GM21367 (cell line): ENCODE measurements around the gene ZNF486.
"Not testable (repeated sequence)": the region's sequence is repeated elsewhere in the genome, so short reads cannot be mapped to it uniquely, and the experiment has no call there.

Experiments
- ATAC-seq: cut with Tn5 transposase; IDR thresholded peaks from one replicate; pipeline ENCODE4 v1.9.1; 2021; ENCODE audit not compliant: unreplicated experiment

The ZNF486 gene

DNA sequence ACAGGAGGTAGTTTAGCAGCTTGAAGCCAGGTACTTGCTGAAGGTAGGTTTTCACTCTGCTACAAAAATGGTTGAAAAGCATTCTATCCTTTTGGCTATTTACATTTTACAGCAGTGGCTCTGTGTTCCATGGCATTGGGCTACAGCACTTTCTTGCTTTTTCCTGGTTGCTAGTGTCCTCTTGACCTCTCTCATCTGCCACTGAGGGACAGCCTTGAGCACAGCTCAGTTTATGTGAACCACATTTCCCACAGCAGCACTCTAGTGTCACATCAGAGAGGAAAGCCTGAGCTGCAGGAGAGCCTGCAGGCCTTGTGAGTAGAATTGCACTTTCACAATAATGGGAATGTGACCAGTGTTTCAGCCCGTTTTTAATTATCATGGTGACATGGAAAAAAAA is 54.6 kb downstream of the ZNF486 start:
- not testable (repeated sequence) for ATAC-seq

DNA sequence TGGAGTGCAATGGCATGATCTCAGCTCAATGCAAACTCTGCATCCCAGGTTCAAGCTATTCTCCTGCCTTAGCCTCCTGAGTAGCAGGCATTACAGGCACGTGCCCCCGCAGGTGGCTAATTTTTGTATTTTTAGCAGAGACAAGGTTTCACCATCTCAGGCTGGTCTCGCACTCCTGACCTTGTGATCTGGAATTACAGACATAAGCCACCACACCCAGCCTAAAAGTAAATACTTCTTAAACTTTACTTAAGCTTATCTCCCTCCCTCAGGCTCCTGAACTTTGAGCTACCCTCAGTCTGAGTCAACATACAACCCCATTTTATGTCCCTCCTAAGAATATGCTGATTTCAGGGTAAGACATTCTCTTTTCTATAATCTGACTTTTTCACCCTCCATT is 66.1 kb downstream of the ZNF486 start:
- no peak for ATAC-seq

GRCh38 chr19:20235156-20235555 is 68.1 kb downstream of the ZNF486 start:
- no peak for ATAC-seq

DNA sequence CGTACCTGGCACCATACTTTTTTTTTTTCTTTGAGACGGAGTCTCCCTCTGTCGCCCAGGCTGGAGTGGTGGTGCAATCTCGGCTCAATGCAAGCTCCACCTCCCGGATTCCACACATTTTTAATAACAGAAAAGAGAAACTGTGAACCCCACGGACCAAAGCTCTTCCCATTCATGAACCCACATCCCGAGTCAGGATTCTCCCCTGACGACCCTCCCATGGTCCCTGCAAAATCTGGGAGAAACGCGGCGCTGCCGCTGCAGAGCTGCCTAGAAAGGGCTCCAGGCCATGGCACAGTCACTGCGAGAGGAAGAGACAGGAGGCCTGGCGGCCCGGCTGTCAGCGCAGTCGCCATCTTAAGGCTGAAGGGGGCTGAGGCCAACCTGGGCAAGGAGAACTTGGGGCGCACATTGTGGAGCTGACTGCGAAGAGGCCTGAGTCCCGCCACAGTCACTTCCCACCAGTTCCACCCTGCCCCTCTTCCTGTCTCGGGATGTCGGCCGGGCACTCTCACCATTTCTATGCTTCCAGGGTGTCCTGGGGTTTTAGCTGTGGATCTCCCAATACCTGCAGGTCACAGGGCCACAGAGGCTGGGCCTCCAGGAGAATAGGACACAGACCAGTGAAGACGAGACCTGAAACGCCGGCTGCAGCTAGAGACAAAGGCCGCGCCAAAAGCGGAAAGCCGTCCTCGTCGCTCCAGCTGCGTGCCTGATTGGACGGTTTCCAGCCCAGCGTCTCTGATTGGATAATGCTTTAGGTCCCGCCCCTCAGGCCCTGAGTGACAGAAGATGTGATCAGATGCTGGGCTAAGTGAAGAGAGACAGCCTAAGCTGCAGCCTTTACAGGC is 71.0 kb downstream of the ZNF486 start:
- ATAC-seq, result peak; percentile 82

- ATAC-seq, result no peak
Measured at GRCh38 chr19:20243629-20244028, 76.6 kb downstream of the ZNF486 start.

DNA sequence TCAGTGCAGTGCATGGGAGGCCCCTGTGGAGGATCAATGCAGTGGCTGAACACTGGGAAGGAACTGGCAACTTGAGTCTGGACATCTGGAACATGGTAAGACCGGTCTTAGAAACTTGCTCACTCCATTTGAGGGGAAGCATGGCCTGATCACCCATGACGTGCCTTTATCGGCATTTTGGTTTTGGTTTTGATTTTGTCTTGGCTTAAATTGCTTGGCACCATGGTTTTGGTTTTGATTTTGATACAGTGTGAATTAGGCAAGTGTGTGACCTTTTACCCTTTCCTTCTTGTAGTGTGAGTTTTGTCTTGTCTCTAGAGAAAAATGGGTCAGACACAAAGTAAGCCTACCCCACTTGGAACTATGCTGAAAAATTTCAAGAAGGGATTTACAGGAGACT is 77.3 kb downstream of the ZNF486 start:
- ATAC-seq, result no peak

DNA sequence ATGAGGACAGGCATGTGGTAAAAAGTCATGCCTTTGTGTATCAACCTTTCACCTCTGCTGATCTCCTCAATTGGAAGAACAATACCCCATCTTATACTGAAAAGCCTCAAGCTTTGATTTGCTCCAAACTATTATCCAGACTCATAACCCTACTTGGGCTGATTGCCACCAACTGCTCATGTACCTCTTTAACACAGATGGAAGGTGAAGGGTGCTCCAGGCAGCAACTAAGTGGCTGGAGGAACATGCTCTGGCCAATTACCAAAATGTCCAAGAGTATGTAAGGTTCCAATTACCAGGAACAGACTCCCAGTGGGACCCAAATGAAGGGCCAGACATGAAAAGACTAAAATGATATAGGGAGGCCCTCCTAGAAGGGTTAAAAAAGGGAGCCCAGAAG is 78.3 kb downstream of the ZNF486 start:
- no peak for ATAC-seq

GRCh38 chr19:20247016-20247683 is 80.1 kb downstream of the ZNF486 start:
- ATAC-seq, result no peak

GRCh38 chr19:20248258-20248657 is 81.2 kb downstream of the ZNF486 start:
- not testable (repeated sequence) for ATAC-seq
